K562 (cell line): Measurements from ENCODE around the gene VWA1. TPM values are rescaled to one million over a fixed set of nuclear protein-coding genes. Genes with fewer than 3 reads are reported as not detected.

Experiments used
- CBFA2T3 ChIP-seq: fragments of 450-650 bp; IDR thresholded peaks from 2 replicates; pipeline ENCODE4 v1.6.1; 2017
- CHD7 ChIP-seq: fragments of 200-600 bp; sonication (generic); IDR thresholded peaks from one replicate; pipeline ENCODE4 v1.6.1; 2012; ENCODE audit warnings: mild to moderate bottlenecking, low read depth, low read length, inconsistent platforms
- E2F6 ChIP-seq, 2 experiments: IDR thresholded peaks; 2 replicates each; pipeline ENCODE4 v1.6.1; 2011; ENCODE audit warnings: borderline replicate concordance in 1 of 2, control low read depth in 1 of 2, low read depth in 1 of 2, low read length in 1 of 2, mild to moderate bottlenecking in 1 of 2, mixed read lengths in 1 of 2, moderate library complexity in 1 of 2; ENCODE audit not compliant: insufficient read depth in 1 of 2, insufficient read length in 1 of 2, poor library complexity in 1 of 2, severe bottlenecking in 1 of 2; ENCODE audit errors: extremely low read depth in 1 of 2
- RNF219 ChIP-seq: fragments of 250-450 bp; sonication (Bioruptor Pico); IDR thresholded peaks from 2 replicates; pipeline ENCODE4 v1.5.0; 2022; ENCODE audit warnings: mild to moderate bottlenecking
- ZBTB2 ChIP-seq: fragments of 450-650 bp; IDR thresholded peaks from 2 replicates; pipeline ENCODE4 v1.6.1; 2016; ENCODE audit warnings: antibody characterized with exemption
- ZNF584 ChIP-seq: fragments of 200-800 bp; sonication (Bioruptor generic); IDR thresholded peaks from 2 replicates; pipeline ENCODE4 v1.6.1; 2016; ENCODE audit warnings: low read depth, mild to moderate bottlenecking, missing genetic modification characterization, missing compliant biosample characterization
- polyA plus RNA-seq, 8 experiments: library from polyadenylated mRNA; depleted of rRNA in 4 of 8; stranded (reverse) in 5 of 8; unstranded in 3 of 8; fragments of >200 nt; fragmentation: Nextera tagmentation in 2 of 8; fragmentation: Illumina TruSeq in 1 of 8; extraction: Ambion mirVana in 2 of 8; extraction: Trizol in 1 of 8; gene quantifications; 2 replicates each; pipeline versions ENCODE4 v1.2.1 to v1.2.3, GENCODE V29; 2011 to 2014; ENCODE audit warnings: inconsistent platforms in 1 of 8, missing spikeins in 1 of 8
- total RNA-seq, 7 experiments: library from RNA; depleted of rRNA in 6 of 7; stranded (reverse); fragments of >200 nt in 6 of 7; fragmentation: Illumina TruSeq in 2 of 7; extraction: Trizol in 2 of 7; gene quantifications; 2 replicates each; pipeline versions ENCODE4 v1.2.1 to v1.2.3, GENCODE V29; 2011 to 2021; ENCODE audit warnings: low replicate concordance in 1 of 7

Gene VWA1
- total and polyA plus RNA-seq, 9 of the 15 experiments (the other 6 are each of a cell fraction or from before 2014, with no cell fraction given) = 0.01 to 6.4 (median 0.85) TPM

GRCh38 chr1:1441002-1441888 lies 5.8 kb downstream of the VWA1 start (continued):
- peak; percentile 28 to 75 for TF ChIP-seq E2F6 (IDR thresholded peaks at IDR 0.05; ENCODE audit: borderline replicate concordance in 1 of 2, extremely low read depth in 1 of 2, insufficient read depth in 1 of 2, insufficient read length in 1 of 2, low read depth in 1 of 2, low read length in 1 of 2, poor library complexity in 1 of 2, severe bottlenecking in 1 of 2)
- TF ChIP-seq RNF219 (CRISPR knock-in tag) = no peak
- TF ChIP-seq ZNF584 = no peak
- no peak for TF ChIP-seq CHD7
- TF ChIP-seq CBFA2T3 = no peak
- TF ChIP-seq ZBTB2 = peak; percentile 88
